ENCODE measurements around the gene PTPRH. TPM values are rescaled to one million over a fixed set of nuclear protein-coding genes. Genes with fewer than 3 reads are reported as not detected.

PTPRH gene
- total and polyA plus RNA-seq, 9 of the 15 experiments (the other 6 are each of a cell fraction or from before 2014, with no cell fraction given): 0.87 to 34.3 (median 22.7) TPM

DNA sequence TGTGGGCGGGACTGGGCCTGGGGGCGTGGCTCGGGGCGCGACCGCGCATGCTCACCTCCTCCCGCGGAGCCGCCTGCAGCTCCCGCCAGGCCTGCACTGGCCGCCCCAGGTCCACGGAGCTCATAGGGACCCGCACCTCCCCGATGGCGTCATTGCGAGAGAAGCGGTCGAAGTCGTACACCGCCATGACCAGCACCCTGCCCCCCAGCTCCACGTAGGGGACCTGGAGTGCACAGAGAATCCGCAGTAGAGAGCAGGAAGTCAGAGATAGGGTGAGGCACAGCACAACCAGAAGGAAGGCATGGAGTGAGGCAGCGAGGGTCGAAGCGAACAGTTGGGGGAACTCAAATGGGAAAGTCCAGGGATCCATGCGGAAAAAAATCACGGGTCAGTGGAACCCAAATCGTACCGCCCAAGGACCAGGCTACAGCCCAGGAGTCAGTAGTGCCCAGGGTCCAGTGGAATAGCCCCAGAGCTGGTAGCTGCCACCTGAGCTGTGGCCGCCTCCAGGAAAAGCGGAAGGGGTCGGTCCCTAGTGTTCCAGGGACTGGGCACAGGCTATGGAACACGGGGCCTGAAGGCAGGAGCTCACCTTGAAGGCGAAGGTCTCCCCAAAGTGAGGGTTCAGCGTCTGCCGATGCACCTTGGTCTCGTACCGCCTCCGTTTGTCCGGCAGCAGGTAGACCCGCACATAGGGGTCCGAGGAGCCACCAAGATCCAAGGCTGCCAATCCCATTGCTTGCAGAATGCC, 34.0 kb downstream of the PTPRH start (continued):
- TF ChIP-seq NKRF (IDR thresholded peaks at IDR 0.05; ENCODE audit: borderline replicate concordance) (peak; percentile 42; the same call in 1 of the 2 replicates), L3MBTL2 (IDR thresholded peaks at IDR 0.05) (peak; percentile 95), DNMT1 (IDR thresholded peaks at IDR 0.05) (0 out of 2 replicates have a peak, but pooled peaks have one; percentile 47), HLTF (IDR thresholded peaks at IDR 0.05) (no peak), ARNT (IDR thresholded peaks at IDR 0.05) (no peak), FOS (IDR thresholded peaks at IDR 0.05; ENCODE audit: extremely low read depth, insufficient read length) (no peak), FOXJ3 (CRISPR knock-in tag; IDR thresholded peaks at IDR 0.05) (no peak), CBX3 (IDR thresholded peaks at IDR 0.05; ENCODE audit: borderline replicate concordance in 1 of 2, low read length in 2 of 2) (0 out of 3 replicates have a peak, but pooled peaks of 1 of the 2 experiments have one; percentile 72), HNRNPUL1 (IDR thresholded peaks at IDR 0.05; ENCODE audit: low read length) (no peak), KLF13 (tag; IDR thresholded peaks at IDR 0.05; ENCODE audit: borderline replicate concordance, low read depth) (no peak), ZNF175 (CRISPR knock-in tag; IDR thresholded peaks at IDR 0.05; ENCODE audit: low read depth) (peak; percentile 38; the same call in 1 of the 2 replicates), GTF2E2 (tag; IDR thresholded peaks at IDR 0.05) (no peak), CTCF (IDR thresholded peaks at IDR 0.05 in 2 of 3, conservative IDR thresholded peaks at IDR 0.05 in 1 of 3; ENCODE audit: insufficient read depth in 2 of 3, low read depth in 1 of 3, low read length in 3 of 3) (no peak), ETV6 (IDR thresholded peaks at IDR 0.05; ENCODE audit: borderline replicate concordance in 1 of 2, low read depth in 2 of 2, low read length in 1 of 2) (no peak), ETV6 (CRISPR knock-in tag; IDR thresholded peaks at IDR 0.05; ENCODE audit: borderline replicate concordance) (no peak), MCM7 (IDR thresholded peaks at IDR 0.05) (no peak), HSF4 (CRISPR knock-in tag; IDR thresholded peaks at IDR 0.05; ENCODE audit: borderline replicate concordance) (no peak), ZNF695 (CRISPR knock-in tag; IDR thresholded peaks at IDR 0.05) (no peak), CBFA2T3 (IDR thresholded peaks at IDR 0.05) (no peak)
- TF ChIP-seq, protein P1, sequence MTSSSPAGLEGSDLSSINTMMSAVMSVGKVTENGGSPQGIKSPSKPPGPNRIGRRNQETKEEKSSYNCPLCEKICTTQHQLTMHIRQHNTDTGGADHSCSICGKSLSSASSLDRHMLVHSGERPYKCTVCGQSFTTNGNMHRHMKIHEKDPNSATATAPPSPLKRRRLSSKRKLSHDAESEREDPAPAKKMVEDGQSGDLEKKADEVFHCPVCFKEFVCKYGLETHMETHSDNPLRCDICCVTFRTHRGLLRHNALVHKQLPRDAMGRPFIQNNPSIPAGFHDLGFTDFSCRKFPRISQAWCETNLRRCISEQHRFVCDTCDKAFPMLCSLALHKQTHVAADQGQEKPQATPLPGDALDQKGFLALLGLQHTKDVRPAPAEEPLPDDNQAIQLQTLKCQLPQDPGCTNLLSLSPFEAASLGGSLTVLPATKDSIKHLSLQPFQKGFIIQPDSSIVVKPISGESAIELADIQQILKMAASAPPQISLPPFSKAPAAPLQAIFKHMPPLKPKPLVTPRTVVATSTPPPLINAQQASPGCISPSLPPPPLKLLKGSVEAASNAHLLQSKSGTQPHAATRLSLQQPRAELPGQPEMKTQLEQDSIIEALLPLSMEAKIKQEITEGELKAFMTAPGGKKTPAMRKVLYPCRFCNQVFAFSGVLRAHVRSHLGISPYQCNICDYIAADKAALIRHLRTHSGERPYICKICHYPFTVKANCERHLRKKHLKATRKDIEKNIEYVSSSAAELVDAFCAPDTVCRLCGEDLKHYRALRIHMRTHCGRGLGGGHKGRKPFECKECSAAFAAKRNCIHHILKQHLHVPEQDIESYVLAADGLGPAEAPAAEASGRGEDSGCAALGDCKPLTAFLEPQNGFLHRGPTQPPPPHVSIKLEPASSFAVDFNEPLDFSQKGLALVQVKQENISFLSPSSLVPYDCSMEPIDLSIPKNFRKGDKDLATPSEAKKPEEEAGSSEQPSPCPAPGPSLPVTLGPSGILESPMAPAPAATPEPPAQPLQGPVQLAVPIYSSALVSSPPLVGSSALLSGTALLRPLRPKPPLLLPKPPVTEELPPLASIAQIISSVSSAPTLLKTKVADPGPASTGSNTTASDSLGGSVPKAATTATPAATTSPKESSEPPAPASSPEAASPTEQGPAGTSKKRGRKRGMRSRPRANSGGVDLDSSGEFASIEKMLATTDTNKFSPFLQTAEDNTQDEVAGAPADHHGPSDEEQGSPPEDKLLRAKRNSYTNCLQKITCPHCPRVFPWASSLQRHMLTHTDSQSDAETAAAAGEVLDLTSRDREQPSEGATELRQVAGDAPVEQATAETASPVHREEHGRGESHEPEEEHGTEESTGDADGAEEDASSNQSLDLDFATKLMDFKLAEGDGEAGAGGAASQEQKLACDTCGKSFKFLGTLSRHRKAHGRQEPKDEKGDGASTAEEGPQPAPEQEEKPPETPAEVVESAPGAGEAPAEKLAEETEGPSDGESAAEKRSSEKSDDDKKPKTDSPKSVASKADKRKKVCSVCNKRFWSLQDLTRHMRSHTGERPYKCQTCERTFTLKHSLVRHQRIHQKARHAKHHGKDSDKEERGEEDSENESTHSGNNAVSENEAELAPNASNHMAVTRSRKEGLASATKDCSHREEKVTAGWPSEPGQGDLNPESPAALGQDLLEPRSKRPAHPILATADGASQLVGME (CRISPR knock-in tag; IDR thresholded peaks at IDR 0.05): no peak

Data from K562 (cell line).